Measurements from ENCODE around the gene BHLHA9. TPM values are rescaled to one million over a fixed set of nuclear protein-coding genes. Genes with fewer than 3 reads are reported as not detected.
A peak's percentile ranks its signal among the peaks of the same experiment; 100 is the strongest.

Gene BHLHA9
- total and polyA plus RNA-seq, 2 donors (not counting 3 experiments of a cell fraction or from before 2014, with no cell fraction given) = not detected

- intact Hi-C loops (cut with micrococcal nuclease) = no loop called here
- no peaks in the 10 kb centered on the region for H3K9me1 ChIP-seq (replicated peaks; ENCODE audit: control insufficient read depth, extremely low read depth, insufficient read depth, low read length)
- no peaks in the 10 kb centered on the region for H3K4me1 ChIP-seq (ENCODE audit: control insufficient read depth, extremely low read depth, insufficient read depth, low read length)
- no peak for DNase-seq (ENCODE audit: low read depth, low spot score)
- H3K9ac ChIP-seq (replicated peaks; ENCODE audit: extremely low read depth, insufficient read depth, low read length) = no peak overlapping the region
- peaks cover 2 to 3% of the 10 kb centered on the region in 2 experiments for H3K27me3 ChIP-seq (ENCODE audit: control insufficient read depth in 2 of 2, insufficient read depth in 2 of 2, low read length in 2 of 2)
- dilution Hi-C loops (cut with MboI; ENCODE audit: extremely low pct_ligation_motif_present, low sequenced_read_pairs) = no loop called here
- no peak overlapping the region for H3K27ac ChIP-seq (ENCODE audit: insufficient read depth, low read depth, low read length)
- H3K4me3 ChIP-seq (replicated peaks in 1 of 3; ENCODE audit: insufficient read depth in 1 of 3, low read depth in 1 of 3, low read length in 3 of 3) = peak overlapping the region in 2 of 3 experiments; percentile 31 to 32
- BruUV-seq (replicated peaks) = no TSS peak
- ChIA-PET CTCF (interaction anchor here (0.7 to 2.4 kb wide), 23 partner anchors 8 to 389 kb away, joined by 3 to 33 read pairs (median 6); partner anchors contain the start of genes INPP5K, PITPNA and RILP), POLR2A (no interaction called here)
- no peaks in the 10 kb centered on the region for H4K20me1 ChIP-seq (replicated peaks; ENCODE audit: control insufficient read depth, extremely low read depth, insufficient read depth, low read length)
- no peaks in the 10 kb centered on the region for H3K9me3 ChIP-seq (replicated peaks; ENCODE audit: control insufficient read depth, insufficient read depth, low read length)
- peak overlapping the region; percentile 9 for H2AFZ ChIP-seq (ENCODE audit: low read depth, low read length)
- FAIRE-seq = no peak
- no peak for TF ChIP-seq GATA2 (IDR thresholded peaks at IDR 0.05; ENCODE audit: insufficient read depth, insufficient read length, low read depth, low read length)
- no peak for TF ChIP-seq EZH2 (IDR thresholded peaks at IDR 0.05; ENCODE audit: borderline replicate concordance, low read depth, low read length, severe bottlenecking)
- TF ChIP-seq FOS (IDR thresholded peaks at IDR 0.05; ENCODE audit: borderline replicate concordance, insufficient read depth, low read length) = no peak
- TF ChIP-seq MYC (IDR thresholded peaks at IDR 0.05; ENCODE audit: low read depth, low read length) = no peak
- TF ChIP-seq POLR2A (IDR thresholded peaks at IDR 0.05; ENCODE audit: low read depth, low read length) = no peak
- TF ChIP-seq POLR2AphosphoS5 (IDR thresholded peaks at IDR 0.05; ENCODE audit: insufficient read depth, low read depth, low read length) = no peak
- no peak for TF ChIP-seq CTCF (IDR thresholded peaks at IDR 0.05; ENCODE audit: extremely low read depth in 1 of 2, insufficient read depth in 1 of 2, low read depth in 1 of 2, low read length in 2 of 2)
- peak overlapping the region; percentile 33 for H3K4me2 ChIP-seq (ENCODE audit: insufficient read depth, low read length)
- H3K79me2 ChIP-seq (ENCODE audit: control insufficient read depth, insufficient read depth, low read length) = no peaks in the 10 kb centered on the region
- H3K36me3 ChIP-seq (ENCODE audit: control insufficient read depth in 2 of 2, extremely low read depth in 1 of 2, insufficient read depth in 2 of 2, low read length in 2 of 2) = no peaks in the 10 kb centered on the region
Observed at GRCh38 chr17:1260086-1260769, 10.0 kb upstream of the BHLHA9 start.

Measured in endothelial cell of umbilical vein (primary cell).